HCEC 1CT (cell line): ENCODE results near the gene MAVS.

ENCODE experiments used
- DNase-seq: peaks from one replicate; pipeline ENCODE4 v3.0.0-alpha.2; 2017

Gene MAVS

GRCh38 chr20:3916364-3916763, 69.7 kb downstream of the MAVS start:
- DNase-seq = no peak

- peak; percentile 44 for DNase-seq
These were observed 72.7 kb downstream of the MAVS start for GRCh38 chr20:3919352-3919751.

GRCh38 chr20:3922223-3922982, 75.8 kb downstream of the MAVS start:
- DNase-seq = no peak

GRCh38 chr20:3922983-3923339, 76.3 kb downstream of the MAVS start:
- no peak for DNase-seq

- DNase-seq = no peak
These were observed 77.2 kb downstream of the MAVS start for GRCh38 chr20:3923818-3924217.

GRCh38 chr20:3924304-3925112, 77.9 kb downstream of the MAVS start:
- DNase-seq = no peak

- no peak for DNase-seq
These were observed 78.6 kb downstream of the MAVS start for GRCh38 chr20:3925113-3925695.
